A549 (cell line): ENCODE data around the gene KLHL8. TPM values are rescaled to one million over a fixed set of nuclear protein-coding genes. Genes with fewer than 3 reads are reported as not detected.

ENCODE experiments used
- ATAC-seq, 2 experiments: fragments of 200-7000 bp in 1 of 2; fragments of >200 bp in 1 of 2; cut with Nextera tagmentation in 1 of 2; cut with Tn5 transposase in 1 of 2; 3 replicates each; pipeline versions ENCODE4 v1.8.0 to v1.9.1; 2018 to 2020; ENCODE audit warnings: mild to moderate bottlenecking in 1 of 2, moderate library complexity in 1 of 2
- CTCF ChIA-PET: fragments of 300-600 bp; sonication (Branson Sonifier 250); formaldehyde crosslinking; extraction: SDS; loops from one replicate; lab custom pipeline; 2021; ENCODE audit warnings: antibody characterized with exemption, inconsistent platforms; lab: Yijun Ruan, JAX
- POLR2A ChIA-PET: fragments of 350-600 bp; formaldehyde crosslinking; extraction: SDS; loops from one replicate; lab custom pipeline; 2021; ENCODE audit warnings: antibody characterized with exemption, inconsistent platforms; lab: Yijun Ruan, JAX
- DNase-seq, 2 experiments: peaks; one replicate each; pipeline versions ENCODE4 v3.0.0 to v3.0.0-alpha.2; 2011 to 2016; ENCODE audit warnings: low read depth in 1 of 2, low spot score in 1 of 2
- FAIRE-seq: peaks from 2 replicates; lab custom pipeline; 2011; peaks lifted over from hg19 to GRCh38; lab: Jason Lieb, UNC
- H3K27ac ChIP-seq, 2 experiments: fragments of >200 bp; sonication (Bioruptor Twin); formaldehyde crosslinking; 3 replicates each; pipeline ENCODE4 v1.5.1; 2016 to 2017
- H3K4me1 ChIP-seq: fragments of >200 bp; sonication (Bioruptor Twin); formaldehyde crosslinking; 3 replicates; pipeline ENCODE4 v1.6.1; 2016
- H3K4me2 ChIP-seq: fragments of >200 bp; sonication (Bioruptor Twin); formaldehyde crosslinking; 3 replicates; pipeline ENCODE4 v1.6.1; 2016
- H3K4me3 ChIP-seq: fragments of >200 bp; sonication (Bioruptor Twin); formaldehyde crosslinking; 3 replicates; pipeline ENCODE4 v1.5.1; 2016
- H3K9me3 ChIP-seq: fragments of >200 bp; sonication (Bioruptor Twin); formaldehyde crosslinking; 3 replicates; pipeline ENCODE4 v1.6.1; 2016
- CEBPB ChIP-seq, 2 experiments: fragments of >200 bp in 1 of 2; sonication (Bioruptor Twin) in 1 of 2; formaldehyde crosslinking in 1 of 2; IDR thresholded peaks; 2 replicates each; pipeline ENCODE4 v1.6.1; 2012 to 2016
- CHD2 ChIP-seq: fragments of 150-350 bp; IDR thresholded peaks from 2 replicates; pipeline ENCODE4 v1.6.1; 2014; ENCODE audit warnings: low read length; ENCODE audit not compliant: partially characterized antibody
- EHF ChIP-seq: fragments of 250-450 bp; sonication (Bioruptor Pico); IDR thresholded peaks from 2 replicates; pipeline ENCODE4 v1.5.0; 2020; ENCODE audit warnings: mild to moderate bottlenecking
- EHMT2 ChIP-seq: fragments of 200-600 bp; sonication (generic); IDR thresholded peaks from 2 replicates; pipeline ENCODE4 v1.6.1; 2016; ENCODE audit warnings: antibody characterized with exemption, low read depth, mild to moderate bottlenecking, moderate library complexity
- ELK1 ChIP-seq: fragments of 150-350 bp; IDR thresholded peaks from 2 replicates; pipeline ENCODE4 v1.6.1; 2014; ENCODE audit warnings: low read depth, mild to moderate bottlenecking, low read length
- EP300 ChIP-seq, 2 experiments: fragments of >200 bp; sonication (Bioruptor Twin); formaldehyde crosslinking; IDR thresholded peaks; 2 replicates in 1 of 2; 3 replicates in 1 of 2; pipeline ENCODE4 v1.6.1; 2016 to 2017
- HOXB5 ChIP-seq: fragments of 250-450 bp; sonication (Bioruptor Pico); IDR thresholded peaks from 2 replicates; pipeline ENCODE4 v1.5.0; 2020; ENCODE audit warnings: mild to moderate bottlenecking, moderate library complexity
- JUN ChIP-seq, 2 experiments: fragments of >200 bp; sonication (Bioruptor Twin); formaldehyde crosslinking; IDR thresholded peaks; 2 replicates in 1 of 2; 3 replicates in 1 of 2; pipeline ENCODE4 v1.6.1; 2016 to 2017
- JUNB ChIP-seq: fragments of >200 bp; sonication (Bioruptor Twin); formaldehyde crosslinking; IDR thresholded peaks from 2 replicates; pipeline ENCODE4 v1.6.1; 2016
- KDM1A ChIP-seq: fragments of 200-600 bp; sonication (generic); IDR thresholded peaks from 2 replicates; pipeline ENCODE4 v1.6.1; 2016; ENCODE audit warnings: low read depth, mild to moderate bottlenecking
- KDM5A ChIP-seq: fragments of 200-600 bp; sonication (generic); IDR thresholded peaks from 2 replicates; pipeline ENCODE4 v1.6.1; 2016; ENCODE audit warnings: antibody characterized with exemption, mild to moderate bottlenecking
- NR3C1 ChIP-seq: fragments of >200 bp; sonication (Bioruptor Twin); formaldehyde crosslinking; IDR thresholded peaks from 3 replicates; pipeline ENCODE4 v1.6.1; 2017
- PBX3 ChIP-seq: IDR thresholded peaks from 2 replicates; pipeline ENCODE4 v1.6.1; 2012
- PHF8 ChIP-seq: fragments of 200-600 bp; sonication (generic); IDR thresholded peaks from 2 replicates; pipeline ENCODE4 v1.6.1; 2016; ENCODE audit warnings: low read depth, mild to moderate bottlenecking, antibody characterized with exemption, moderate library complexity, borderline replicate concordance
- RAD21 ChIP-seq, 2 experiments: fragments of >200 bp in 1 of 2; sonication (Bioruptor Twin) in 1 of 2; formaldehyde crosslinking in 1 of 2; IDR thresholded peaks in 1 of 2; conservative IDR thresholded peaks in 1 of 2; 2 replicates in 1 of 2; 3 replicates in 1 of 2; pipeline ENCODE4 v1.6.1; 2012 to 2018; ENCODE audit warnings: inconsistent platforms in 1 of 2
- RARB ChIP-seq: fragments of 250-450 bp; sonication (Bioruptor Pico); IDR thresholded peaks from 2 replicates; pipeline ENCODE4 v1.8.0; 2021; ENCODE audit warnings: mild to moderate bottlenecking, moderate library complexity
- SMC3 ChIP-seq: fragments of >200 bp; sonication (Bioruptor Twin); formaldehyde crosslinking; IDR thresholded peaks from 3 replicates; pipeline ENCODE4 v1.6.1; 2018; ENCODE audit warnings: inconsistent platforms
- SREBF2 ChIP-seq: fragments of 450-650 bp; IDR thresholded peaks from 2 replicates; pipeline ENCODE4 v1.6.1; 2014; ENCODE audit warnings: mild to moderate bottlenecking, moderate library complexity
- TFCP2L1 ChIP-seq: fragments of 250-450 bp; sonication (Bioruptor Pico); IDR thresholded peaks from 2 replicates; pipeline ENCODE4 v1.5.0; 2021; ENCODE audit warnings: mild to moderate bottlenecking
- USF2 ChIP-seq: fragments of 450-650 bp; IDR thresholded peaks from 2 replicates; pipeline ENCODE4 v1.6.1; 2014; ENCODE audit warnings: antibody characterized with exemption
- ZFP36 ChIP-seq: fragments of 450-650 bp; IDR thresholded peaks from 2 replicates; pipeline ENCODE4 v1.6.1; 2014; ENCODE audit warnings: borderline replicate concordance; ENCODE audit not compliant: partially characterized antibody
- WGBS: methylation state at CpG from one replicate; pipeline ENCODE4 v1.1.6; 2017; ENCODE audit errors: missing lambda C conversion rate; 5-methylcytosine and 5-hydroxymethylcytosine counted together
- polyA plus RNA-seq, 4 experiments: library from polyadenylated mRNA; depleted of rRNA in 3 of 4; stranded (reverse); fragments of >200 nt; fragmentation: RNase III in 1 of 4; extraction: RNeasy Plus Mini Kit Qiagen cat#74134 plus additional on column Dnase treatment in 1 of 4; gene quantifications; 2 replicates in 3 of 4; 3 replicates in 1 of 4; pipeline ENCODE4 v1.2.3, GENCODE V29; 2011 to 2017
- TF ChIP-seq, protein P1 (sequence below): IDR thresholded peaks from 2 replicates; pipeline ENCODE4 v1.6.1; 2012; ENCODE audit warnings: low read depth, borderline replicate concordance
- TF ChIP-seq, protein P2 (sequence below): fragments of 250-450 bp; sonication (Bioruptor Pico); IDR thresholded peaks from 2 replicates; pipeline ENCODE4 v1.5.0; 2020; ENCODE audit warnings: low read depth, mild to moderate bottlenecking, moderate library complexity

Gene KLHL8
- polyA plus RNA-seq, 2 of the 4 experiments (the other 2 are of a cell fraction): 9.7 to 11.2 TPM

- CTCF ChIA-PET: interaction anchor here (0.7 kb wide), 1 partner anchor 9 kb away, joined by 3 read pairs; no protein-coding TSS in a partner anchor
These were observed 90.7 kb downstream of the KLHL8 start for GRCh38 chr4:87129681-87130080.

DNA sequence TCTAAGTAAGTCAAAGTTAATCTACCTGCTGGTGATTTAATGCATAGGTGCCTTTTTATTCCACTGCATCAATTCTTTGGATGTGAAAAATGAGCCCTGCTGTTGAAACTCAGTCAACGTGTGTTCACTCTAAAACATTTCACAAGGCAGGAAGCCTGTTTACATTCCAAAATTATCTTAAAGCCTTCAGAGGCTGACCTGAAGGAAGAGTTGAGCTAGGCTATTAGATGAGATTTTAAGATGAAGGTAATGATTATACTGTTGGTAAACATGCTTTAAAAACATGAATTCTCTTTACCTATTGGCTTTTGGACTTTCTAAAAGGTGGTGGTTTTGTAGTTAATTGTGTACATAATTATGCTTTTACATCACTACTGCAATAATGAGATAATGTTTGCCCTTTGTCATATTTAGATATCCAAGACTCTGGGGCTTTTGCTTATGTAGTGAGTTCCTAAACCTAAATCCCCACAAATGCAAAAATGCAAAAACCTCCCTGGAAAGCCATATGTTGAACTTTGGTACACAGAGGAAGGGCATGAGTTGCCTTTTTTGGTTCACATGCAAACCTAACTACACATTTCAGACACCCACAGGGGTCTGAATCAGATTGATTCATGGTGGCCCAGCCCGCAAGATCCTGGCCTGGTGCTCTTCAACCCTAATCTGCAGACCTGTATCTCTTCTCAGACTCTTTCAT, 92.3 kb downstream of the KLHL8 start:
- ChIA-PET CTCF (no interaction called here), POLR2A (no interaction called here)
- no peak overlapping the region for H3K27ac ChIP-seq
- H3K4me2 ChIP-seq: no peak overlapping the region
- no peaks in the 10 kb centered on the region for H3K9me3 ChIP-seq
- ATAC-seq: no peak
- H3K4me3 ChIP-seq: no peak overlapping the region
- no peak for TF ChIP-seq EHMT2
- TF ChIP-seq, protein P1, sequence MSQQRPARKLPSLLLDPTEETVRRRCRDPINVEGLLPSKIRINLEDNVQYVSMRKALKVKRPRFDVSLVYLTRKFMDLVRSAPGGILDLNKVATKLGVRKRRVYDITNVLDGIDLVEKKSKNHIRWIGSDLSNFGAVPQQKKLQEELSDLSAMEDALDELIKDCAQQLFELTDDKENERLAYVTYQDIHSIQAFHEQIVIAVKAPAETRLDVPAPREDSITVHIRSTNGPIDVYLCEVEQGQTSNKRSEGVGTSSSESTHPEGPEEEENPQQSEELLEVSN: no peak
- TF ChIP-seq KDM5A: no peak
- no peak for TF ChIP-seq EP300 (IDR thresholded peaks at IDR 0.05)
- no peak for TF ChIP-seq EHF (CRISPR knock-in tag)
- no peak for TF ChIP-seq ELK1
- WGBS: 85% methylated on average over 2 of the region's 2 CpGs
- 0 out of 3 replicates have a peak, but pooled peaks cover 6% of the 10 kb centered on the region for H3K4me1 ChIP-seq
- FAIRE-seq: no peak
- DNase-seq: no peak

More at GRCh38 chr4:87129681-87130080, 90.7 kb downstream of the KLHL8 start:
- POLR2A ChIA-PET: no interaction called here
- Histone ChIP-seq H3K27ac (no peak overlapping the region), H3K4me3 (no peak overlapping the region), H3K4me2 (no peak overlapping the region), H3K4me1 (0 out of 3 replicates have a peak, but pooled peaks cover 6% of the 10 kb centered on the region)
- no peak for TF ChIP-seq ZFP36
- TF ChIP-seq, all 56 proteins: peak for 0
- 89% methylated on average over 6 of the region's 6 CpGs for WGBS
- ATAC-seq: no peak
- no peak for DNase-seq
- no peaks in the 10 kb centered on the region for H3K9me3 ChIP-seq
- no peak for FAIRE-seq

GRCh38 chr4:87126056-87126455, 94.4 kb downstream of the KLHL8 start:
- CTCF ChIA-PET: interaction anchor here (1.6 kb wide), 1 partner anchor 203 kb away, joined by 3 read pairs; no protein-coding TSS in a partner anchor
- TF ChIP-seq NR3C1: no peak
- TF ChIP-seq, protein P2, sequence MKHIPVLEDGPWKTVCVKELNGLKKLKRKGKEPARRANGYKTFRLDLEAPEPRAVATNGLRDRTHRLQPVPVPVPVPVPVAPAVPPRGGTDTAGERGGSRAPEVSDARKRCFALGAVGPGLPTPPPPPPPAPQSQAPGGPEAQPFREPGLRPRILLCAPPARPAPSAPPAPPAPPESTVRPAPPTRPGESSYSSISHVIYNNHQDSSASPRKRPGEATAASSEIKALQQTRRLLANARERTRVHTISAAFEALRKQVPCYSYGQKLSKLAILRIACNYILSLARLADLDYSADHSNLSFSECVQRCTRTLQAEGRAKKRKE (CRISPR knock-in tag): no peak
- no peak for TF ChIP-seq ELK1
- no peak for TF ChIP-seq PHF8
- TF ChIP-seq SREBF2: no peak
- TF ChIP-seq TFCP2L1 (CRISPR knock-in tag): no peak
- no peak for TF ChIP-seq USF2
- TF ChIP-seq KDM5A: no peak
- no peak for TF ChIP-seq RAD21 (conservative IDR thresholded peaks at IDR 0.05 in 1 of 2, IDR thresholded peaks at IDR 0.05 in 1 of 2)
- TF ChIP-seq, protein P1: no peak
- TF ChIP-seq SMC3: no peak
- no peak for TF ChIP-seq JUNB
- TF ChIP-seq HOXB5: no peak
- TF ChIP-seq PBX3: no peak
- no peak for TF ChIP-seq KDM1A
- no peak for TF ChIP-seq CEBPB (IDR thresholded peaks at IDR 0.05)
- TF ChIP-seq RARB: no peak
- TF ChIP-seq JUN (IDR thresholded peaks at IDR 0.05): no peak
- no peak for TF ChIP-seq CHD2
- TF ChIP-seq, all 56 proteins: peak for 0
- WGBS: 97% methylated on average over 8 of the region's 9 CpGs

More at GRCh38 chr4:87126056-87126455, 94.4 kb downstream of the KLHL8 start:
- no peak for DNase-seq
- Histone ChIP-seq H3K4me1 (0 out of 3 replicates have a peak, but pooled peaks cover 6% of the 10 kb centered on the region), H3K4me3 (no peak overlapping the region), H3K4me2 (no peak overlapping the region), H3K27ac (no peak overlapping the region), H3K9me3 (no peaks in the 10 kb centered on the region)
- ATAC-seq: no peak
- FAIRE-seq: no peak
- POLR2A ChIA-PET: no interaction called here
